Measurements from ENCODE around the gene SSTR1.

SSTR1 gene

DNA sequence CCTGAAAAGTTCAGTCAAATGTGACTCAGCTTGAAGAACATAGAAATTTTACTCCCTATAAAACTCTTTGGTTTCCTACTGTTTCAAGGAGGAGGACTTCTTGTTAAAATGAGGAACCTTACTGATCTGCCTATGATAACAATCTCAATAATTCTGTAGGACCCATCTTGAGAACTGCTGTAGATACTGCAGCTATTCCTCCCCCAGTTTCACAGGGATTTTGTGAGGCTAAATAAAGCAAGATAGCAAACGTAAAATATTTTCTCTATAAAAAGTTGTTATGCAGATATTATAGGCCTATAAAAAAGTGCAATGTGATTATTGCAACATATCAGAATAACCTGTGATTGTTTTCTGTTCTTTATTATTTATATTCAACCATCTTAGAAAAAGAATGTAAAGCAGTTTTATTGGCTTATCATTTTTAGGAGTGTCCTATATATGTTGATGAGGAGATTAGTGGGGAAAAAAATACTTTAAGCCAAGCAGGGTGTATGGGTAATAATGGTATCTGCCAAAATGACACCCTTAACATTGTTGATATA is 36.1 kb downstream of the SSTR1 start:
- DNase-seq, result no peak

DNA sequence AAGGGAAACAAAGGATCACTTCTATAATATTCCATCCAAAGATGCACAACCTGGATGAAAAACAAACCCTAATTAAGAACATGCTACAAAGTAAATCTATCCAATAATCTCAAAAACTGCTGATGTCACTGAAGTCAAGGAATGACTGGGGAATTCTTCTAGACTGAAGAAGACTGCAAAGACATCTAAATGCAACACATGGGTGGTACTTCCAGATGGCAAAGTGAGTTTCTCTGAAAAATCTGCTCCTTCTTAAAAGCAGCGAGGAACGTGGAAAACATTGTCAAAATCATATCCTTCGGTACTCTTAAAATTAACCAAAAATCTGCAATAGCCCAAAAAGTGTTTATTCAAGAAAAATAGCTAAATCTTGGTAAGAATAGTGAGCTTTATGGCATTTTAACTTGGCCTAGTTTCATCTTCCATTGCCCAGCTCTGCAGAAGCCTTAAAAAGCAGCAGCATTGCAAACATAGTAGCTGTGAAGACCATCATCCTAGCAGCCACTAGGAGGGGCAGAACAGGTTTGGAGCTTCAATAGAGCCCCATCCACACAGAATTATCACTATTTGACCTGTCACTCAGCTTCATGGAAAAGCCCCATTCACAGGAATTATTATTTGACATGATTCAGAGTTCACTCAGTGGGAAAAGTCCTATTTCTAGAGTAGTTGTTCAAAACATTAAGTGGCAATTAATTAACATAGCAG is 40.8 kb downstream of the SSTR1 start:
- DNase-seq, result no peak

DNA sequence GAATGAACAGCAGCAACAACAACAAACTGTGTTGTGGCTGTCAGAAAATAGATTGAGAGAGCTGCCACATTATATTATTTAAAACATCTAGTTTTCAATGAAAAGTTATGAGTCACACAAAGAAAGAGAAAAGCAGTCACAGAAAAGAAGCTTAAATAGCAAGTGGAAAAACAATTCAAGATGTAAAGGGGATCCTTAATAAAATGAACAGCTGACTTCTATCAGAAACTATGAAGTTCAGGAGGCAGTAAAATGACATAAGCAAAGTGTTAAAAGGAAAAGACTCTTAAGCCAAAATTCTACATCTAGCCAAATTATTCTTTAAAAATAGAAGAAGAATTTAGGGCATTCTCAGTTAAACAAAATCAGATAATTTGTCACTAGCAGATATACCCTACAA is 42.6 kb downstream of the SSTR1 start:
- no peak for DNase-seq

DNA sequence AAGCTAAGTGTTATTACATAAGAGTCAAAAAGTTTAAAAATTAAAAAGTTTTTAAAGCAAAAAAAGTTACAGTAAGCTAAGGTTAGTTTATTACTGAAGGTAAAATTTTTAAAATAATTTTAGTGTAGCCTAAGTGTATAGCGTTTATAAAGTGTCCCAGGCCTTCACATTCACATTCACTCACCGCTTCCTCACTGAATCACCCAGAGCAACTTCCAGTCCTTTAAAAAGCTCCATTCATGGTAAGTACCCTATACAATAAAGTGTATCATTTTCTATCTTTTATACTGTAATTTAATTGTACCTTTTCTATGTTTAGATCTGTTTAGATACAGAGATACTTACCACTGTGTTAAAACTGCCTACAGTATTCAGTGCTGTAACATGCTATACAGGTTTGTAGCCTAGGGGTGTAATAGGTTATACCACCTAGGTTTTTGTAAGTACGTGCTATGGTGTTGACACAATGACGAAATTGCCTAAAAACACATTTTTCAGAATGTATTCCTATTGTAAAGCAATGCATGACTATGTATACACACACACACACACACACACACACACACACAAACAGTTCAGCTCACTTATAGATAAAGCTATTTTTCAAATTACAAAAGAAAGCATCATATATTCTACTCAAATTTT is 44.5 kb downstream of the SSTR1 start:
- no peak for DNase-seq

DNA sequence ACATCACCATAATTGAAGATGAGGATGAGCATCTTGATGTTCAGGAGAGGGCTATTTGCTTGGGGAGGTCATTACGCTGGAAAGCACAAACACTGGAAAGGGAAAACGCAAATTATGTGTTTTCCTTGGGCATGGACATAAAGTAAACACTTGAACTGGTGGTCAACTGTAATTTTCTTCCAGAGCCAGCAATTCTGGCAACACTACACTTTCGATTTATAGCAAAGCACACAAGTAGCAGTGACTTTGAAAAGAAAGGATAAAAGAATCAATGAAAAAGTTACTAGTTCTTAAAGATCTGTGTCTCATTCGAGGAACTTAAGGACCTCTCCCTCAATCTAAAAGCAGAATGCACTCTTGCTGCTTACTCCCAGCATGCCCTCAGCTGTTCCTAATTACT is 46.0 kb downstream of the SSTR1 start:
- DNase-seq, result no peak

DNA sequence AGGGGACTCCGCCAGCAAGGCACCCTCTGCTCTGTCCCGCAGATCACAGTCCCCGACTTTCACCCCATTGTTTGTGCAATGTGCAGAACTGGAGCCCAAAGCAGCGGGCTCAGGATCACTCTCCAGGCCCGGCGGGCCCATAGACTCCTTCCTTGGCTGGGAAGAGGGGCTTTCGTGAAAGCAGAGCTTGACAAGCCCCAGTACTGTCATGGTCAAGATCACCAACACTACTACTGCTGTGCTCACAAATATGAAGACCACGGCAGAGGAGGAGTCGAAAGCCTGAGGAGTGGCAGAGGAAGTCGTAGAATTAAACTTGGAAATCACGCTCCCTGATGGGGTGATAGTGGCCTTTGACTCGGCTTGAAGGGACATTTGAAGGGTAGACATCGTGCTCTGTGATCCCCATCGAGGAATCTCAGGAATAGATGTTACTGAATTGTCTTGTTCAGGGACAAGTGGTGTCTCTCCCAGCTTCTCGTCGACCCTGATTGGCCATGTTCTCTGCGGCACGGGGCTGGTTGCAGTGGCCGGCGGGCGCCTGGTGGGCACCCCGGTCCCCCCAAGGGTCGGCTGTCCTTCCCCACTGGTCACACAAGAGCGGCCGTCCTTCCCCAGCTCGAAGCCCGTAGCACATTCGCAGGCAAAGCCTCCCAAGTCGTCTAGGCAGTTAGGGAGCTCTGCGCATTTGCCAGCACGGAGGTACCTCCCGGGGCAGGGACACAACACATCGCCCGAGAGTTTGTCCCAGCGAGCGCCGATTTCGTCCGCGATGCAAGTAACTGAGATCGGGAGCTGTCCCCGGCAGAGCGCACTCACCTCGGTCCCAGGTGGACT is 47.1 kb downstream of the SSTR1 start:
- no peak for DNase-seq

DNA sequence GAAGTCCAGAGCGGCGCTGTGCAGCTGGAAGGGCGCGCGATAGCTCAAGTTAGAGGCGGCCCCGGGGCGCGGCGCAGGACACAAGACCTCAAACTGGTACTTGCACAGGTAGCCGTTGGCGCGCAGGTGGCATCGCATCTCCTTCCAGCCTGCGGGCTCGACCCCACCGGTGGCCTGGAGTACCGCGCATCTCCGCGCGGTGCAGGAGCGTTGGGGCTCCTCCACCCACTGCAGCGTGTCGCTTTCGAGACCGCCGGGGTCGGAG is 47.6 kb downstream of the SSTR1 start:
- no peak for DNase-seq

DNA sequence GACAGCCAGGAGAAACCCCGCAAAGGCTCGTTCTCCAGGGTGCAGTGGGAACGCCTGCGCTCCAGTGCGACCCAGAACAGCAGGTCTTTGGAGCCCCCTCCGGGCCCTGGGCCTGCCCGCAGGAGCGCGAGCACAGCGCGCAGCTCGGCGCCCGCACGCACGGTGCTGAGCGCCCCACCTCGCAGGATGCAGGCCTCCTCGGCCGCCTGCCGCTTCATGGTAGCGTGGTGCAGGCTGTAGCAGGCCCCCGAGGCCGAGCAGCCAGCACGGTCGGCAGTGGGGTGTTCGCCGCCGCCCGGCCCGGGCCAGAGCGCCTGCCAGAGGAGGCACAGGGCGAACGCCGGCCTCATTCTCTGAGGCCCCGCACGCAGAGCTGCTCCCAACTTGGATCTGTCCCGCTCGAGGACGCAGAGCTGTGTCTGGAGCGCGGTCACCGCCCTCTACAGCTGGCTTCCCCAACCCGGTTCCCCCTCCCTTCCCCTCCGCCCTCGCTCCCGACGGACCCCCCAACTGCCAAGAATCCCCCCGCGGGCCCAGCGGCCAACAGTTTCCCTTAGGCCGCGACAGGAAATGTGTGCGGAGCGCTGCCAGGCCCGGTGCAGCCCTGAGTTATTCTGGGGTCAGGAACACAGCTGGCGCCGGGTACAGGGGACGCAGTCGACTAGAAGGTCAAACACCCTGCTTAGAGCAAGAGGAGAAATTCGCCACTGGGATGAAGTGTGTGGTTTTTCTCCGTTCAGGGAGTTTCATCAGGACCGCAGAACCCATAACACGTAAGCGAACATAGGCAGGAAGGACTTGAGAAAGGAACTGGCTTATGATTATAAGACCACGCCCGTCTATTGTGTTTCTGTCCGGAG is 48.2 kb downstream of the SSTR1 start, which contains the start of gene CLEC14A:
TSS of gene CLEC14A (minus strand) at position 421 of the 860 bp plus-strand sequence. CDS start at position 350, 71 bp downstream.
- DNase-seq, result no peak

DNA sequence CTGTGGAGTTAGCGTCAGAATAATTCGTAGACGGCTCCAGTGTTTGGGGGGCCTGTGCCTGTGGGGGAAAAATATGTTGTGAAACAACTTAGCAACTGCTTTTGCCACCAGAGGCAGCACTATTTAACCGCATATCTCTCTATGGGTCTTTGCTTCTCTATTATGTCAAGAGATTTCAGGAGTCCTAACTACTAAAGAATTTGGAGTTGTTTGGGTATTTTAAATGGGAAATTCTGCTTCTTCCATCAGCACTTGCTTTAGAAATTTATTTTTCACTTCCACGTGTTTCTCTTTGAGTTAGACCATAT is 48.8 kb downstream of the SSTR1 start:
- DNase-seq, result no peak

DNA sequence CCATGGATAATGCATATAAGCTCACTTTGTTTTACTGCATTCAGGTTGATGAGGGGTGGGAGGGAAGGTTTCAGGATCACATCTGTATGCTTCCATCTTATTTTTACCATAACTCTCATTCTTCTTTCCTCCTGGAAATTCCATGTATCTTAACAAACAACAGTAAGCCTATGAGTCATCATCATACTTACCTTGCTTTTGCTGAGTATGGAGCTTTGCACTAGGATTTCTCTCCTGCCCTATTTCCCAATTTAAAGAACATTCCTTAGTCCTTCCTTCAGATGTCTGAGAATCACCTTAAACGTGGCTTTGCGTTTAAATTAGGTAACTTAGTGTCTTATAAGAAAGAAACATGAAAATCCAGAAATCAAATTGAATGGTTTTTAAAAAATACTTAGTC is 49.8 kb downstream of the SSTR1 start:
- no peak for DNase-seq

DNA sequence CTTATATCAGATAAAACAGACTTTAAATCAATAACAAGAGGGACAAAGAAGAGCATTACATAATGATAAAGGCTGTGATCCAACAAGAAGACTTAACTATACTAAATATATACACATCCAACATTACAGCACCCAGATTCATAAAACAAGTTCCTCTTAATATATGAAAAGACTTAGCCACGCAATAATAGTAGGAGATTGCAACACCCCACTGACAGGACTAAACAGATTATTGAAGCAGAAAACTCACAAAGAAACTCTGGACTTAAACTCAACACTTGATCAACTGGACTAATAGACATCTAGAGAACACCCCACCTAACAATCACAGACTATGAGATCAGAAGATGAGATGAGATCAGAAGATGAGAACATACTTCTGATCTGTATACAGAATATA is 53.9 kb downstream of the SSTR1 start:
- no peak for DNase-seq

Data from amniotic stem cell (primary cell).